HG03280 (cell line): ENCODE data around the gene PTPN7.
"Not testable (repeated sequence)": the region's sequence is repeated elsewhere in the genome, so short reads cannot be mapped to it uniquely, and the experiment has no call there.

Experiments
- ATAC-seq: cut with Tn5 transposase; IDR thresholded peaks from one replicate; pipeline ENCODE4 v1.9.1; 2021; ENCODE audit warnings: mild to moderate bottlenecking, moderate library complexity; ENCODE audit not compliant: unreplicated experiment

Gene PTPN7

DNA sequence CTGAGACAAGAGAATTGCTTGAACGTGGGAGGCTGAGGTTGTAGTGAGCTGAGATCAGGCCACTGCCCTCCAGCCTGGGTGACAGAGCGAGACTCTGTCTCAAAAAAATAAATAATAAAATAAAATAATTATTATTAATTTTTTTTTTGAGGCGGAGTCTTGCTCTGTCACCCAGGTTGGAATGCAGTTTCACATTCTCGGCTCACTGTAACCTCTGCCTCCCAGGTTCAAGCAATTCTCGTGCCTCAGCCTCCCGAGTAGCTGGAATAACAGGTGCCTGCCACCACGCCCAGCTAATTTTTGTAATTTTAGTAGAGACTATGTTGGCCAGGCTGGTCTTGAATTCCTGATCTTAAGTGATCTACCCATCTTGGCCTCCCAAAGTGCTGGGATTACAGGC is 48.8 kb downstream of the PTPN7 start:
- not testable (repeated sequence) for ATAC-seq

DNA sequence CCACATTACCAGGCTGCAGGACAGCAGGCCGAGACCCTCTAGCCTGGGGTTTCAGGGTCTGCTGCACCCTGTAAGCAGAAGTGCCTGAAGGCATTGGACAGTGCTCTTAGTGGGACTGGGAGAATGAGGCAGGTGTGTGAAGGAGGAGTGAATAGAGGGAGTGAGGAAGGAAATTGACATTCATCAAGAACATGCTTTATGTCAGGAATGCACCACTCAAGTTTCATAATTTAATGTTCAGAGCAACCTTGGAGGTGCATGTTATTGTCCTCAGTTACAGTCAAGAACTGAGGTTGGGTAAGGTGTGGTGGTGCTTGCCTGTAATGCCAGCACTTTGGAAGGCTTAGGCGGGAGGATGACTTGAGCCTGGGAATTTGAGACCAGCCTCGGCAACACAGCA is 49.4 kb downstream of the PTPN7 start:
- no peak for ATAC-seq

DNA sequence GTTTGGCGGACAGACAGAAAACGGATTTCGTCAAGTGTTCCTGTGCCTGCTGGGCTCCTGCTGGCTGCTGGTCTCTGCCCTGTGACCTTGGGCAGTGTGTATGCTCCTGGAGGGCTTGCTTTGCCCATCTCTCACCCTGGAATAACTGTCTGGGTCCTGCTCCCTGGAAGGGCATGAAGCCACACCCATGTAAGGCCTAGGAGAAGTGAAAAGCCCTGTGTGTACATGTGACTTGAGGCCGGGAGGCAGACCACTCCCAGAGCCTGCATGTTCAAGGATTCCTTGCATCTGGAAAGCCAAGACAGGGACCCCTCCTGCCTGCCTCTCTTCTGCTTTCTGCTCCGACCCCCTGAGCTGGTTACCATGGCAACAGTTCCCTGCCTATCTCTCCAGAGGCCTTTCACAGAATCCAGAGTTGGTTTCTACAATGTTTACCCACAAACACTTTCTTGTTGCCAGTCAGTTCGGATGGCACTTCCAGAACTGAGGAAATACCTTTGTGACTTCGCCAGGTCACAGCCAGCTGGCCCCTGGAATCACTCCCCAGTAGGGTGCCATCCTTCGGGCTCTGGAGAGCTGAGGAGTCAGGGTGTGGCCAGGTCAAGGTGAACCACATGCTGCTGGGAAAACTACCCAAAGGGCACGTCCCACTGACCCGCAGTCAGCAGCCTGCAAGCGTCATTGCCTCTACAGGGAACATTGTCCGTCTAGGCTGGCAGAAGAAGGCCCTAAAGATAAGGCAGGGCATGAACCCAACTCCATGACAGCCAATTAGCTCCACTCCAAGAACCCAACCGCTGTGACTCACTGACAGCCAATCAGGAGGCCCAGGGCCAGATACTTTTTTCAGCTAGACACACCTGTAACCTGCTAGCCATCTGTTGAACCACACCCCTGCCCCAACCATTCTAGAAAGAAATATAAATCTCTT is 52.3 kb downstream of the PTPN7 start:
- no peak for ATAC-seq

DNA sequence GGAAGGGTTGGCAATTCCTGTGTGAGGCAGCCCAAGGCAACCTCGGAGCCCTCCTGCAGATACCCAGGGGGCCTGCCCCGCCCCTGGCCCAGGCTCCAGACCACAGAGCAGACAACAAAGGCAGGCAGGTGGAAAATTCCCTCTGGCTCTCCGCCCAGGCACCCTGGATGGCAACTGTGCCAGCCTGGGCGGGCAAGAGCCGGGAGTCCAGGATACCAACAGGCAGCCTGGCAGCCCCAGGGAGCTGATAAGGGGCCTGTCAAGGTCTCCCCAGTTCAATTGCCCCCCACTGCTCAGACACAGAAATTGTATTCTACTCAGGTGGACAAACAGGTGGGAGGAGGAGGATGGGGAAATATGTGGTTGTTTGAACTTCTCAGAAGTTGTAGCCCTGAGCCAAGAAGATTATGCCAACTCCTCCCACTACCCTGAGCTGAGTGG is 53.1 kb downstream of the PTPN7 start:
- no peak for ATAC-seq

DNA sequence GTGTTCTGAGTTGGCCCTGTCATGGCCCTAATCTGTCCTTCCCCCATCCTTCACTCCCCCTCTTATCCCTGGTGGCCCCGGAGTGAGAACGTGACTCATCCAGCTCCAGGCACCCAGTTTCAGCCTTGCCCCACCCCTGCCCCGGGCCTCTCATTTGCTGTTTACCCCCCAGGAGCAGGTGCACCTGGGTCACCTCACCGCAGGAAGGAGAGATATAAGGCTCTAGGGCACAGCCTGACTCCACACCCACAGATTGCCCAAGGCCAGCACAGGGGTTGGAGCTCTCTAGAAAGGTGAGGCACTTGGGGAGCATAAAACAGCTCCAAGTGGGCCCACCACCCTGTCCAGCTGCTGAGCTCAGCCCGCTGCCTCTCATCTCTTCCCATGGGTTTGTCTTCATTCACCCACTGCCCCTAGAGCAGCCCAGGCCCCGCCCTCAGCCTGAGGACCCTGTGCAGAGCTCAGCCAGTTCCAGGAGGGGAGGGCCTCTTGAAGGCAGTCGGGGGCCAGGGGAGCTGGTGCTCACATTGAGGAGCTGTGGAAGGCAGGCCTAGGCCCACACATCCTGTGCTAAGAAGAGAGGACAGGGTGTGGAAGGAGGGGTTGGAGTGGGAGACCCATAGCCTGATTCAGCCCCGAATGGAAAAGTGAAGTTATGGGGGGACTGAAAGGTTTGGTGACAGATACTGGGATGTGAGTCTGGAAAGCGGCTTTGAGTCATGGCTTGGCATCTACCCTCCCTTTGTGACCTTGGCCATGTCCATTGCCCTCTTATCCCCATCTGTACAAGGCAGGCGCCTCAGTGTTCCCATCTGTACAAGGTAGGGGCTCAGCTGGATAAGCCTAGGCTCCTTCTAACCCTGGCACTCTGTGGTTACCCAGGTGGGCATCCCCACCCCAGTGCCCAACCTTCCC is 53.8 kb downstream of the PTPN7 start:
- ATAC-seq = no peak

DNA sequence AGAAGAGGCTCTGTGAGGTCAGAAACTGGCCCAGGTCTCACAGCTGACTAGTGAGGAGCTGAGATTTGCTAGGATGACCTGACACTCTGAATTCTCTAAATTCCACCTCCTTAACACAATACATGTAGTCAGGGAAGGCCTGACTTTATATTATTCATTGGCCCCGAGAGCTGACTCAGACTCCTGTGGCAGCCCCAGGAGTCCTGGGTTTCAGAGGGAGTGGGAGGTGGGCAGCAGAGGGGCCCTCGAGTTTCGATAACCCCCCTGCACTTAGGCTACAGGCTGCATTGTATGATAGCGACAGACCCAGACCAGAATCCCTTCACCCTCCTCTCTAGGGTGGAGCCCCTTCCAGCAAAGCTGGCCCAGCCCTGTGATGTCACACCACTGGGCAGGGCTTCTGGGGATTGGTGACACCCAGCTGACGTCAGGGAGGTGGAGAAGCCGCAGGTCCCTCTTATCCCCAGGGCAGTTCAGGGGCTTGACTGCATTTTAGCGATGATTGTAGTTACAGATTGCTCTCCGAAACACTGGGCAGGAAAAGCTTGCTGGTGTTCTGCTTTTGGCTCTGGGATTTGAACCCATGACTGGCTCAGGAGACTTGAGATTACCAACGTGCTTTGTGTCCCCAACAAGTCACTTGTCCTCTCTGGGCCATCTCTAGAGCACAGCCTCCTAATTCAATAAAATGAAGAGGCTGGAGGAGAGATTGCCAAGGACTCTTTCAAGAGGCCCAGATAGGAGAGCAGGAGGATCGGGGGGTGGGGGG is 54.6 kb downstream of the PTPN7 start:
- ATAC-seq = no peak

DNA sequence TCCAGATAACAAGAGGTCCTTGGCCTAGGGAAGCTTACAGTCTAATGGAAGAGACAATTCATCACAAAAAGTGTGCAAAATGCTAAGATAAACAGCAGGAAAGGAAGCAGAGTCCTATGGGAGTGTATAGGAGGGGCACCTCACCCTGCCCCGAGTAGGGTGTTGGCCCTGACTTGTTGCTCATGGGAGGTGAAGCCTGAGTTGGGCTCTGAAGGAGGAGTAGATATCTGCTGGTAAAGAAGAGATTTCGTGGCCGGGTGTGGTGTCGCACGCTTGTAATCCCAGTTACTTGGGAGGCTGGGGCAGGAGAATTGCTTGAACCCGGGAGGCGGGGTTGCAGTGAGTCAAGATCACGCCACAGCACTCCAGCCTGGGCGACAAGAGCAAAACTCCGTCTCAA is 56.3 kb downstream of the PTPN7 start:
- ATAC-seq = no peak

DNA sequence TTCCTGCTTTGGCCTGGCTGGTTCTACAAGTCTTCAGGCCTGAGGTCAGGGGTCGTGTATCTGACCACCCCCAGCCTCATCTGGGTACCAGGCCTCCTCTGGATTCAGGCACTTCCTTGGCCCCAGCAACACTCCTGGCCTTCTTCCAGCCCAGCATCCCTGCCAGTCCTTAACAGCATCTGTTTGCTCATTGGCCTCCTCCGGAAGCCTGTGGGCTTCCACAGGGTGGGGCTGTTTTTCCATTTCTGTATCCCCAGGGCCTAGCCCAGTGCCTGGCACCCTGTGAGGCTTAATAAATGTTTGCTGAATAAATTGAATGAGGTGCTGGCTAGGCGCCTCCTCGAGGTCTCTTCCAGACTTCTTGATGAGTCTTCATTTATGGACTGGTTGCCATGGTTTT is 59.2 kb downstream of the PTPN7 start:
- ATAC-seq = no peak
